Upper lobe of left lung (tissue), 4 donors: ENCODE results near the gene TOGARAM2.

Source experiments
- CTCF ChIP-seq, 6 experiments: fragments of 450-650 bp in 4 of 6; fragments of 200-600 bp in 2 of 6; sonication (generic) in 2 of 6; IDR thresholded peaks; one replicate each; pipeline ENCODE4 v1.5.1; 2016 to 2019; ENCODE audit warnings: antibody characterized with exemption in 6 of 6
- POLR2A ChIP-seq, 4 donors: fragments of 450-650 bp; IDR thresholded peaks; one replicate each; pipeline ENCODE4 v1.5.1; 2016 to 2017; ENCODE audit warnings: antibody characterized with exemption in 4 of 4, mild to moderate bottlenecking in 2 of 4

- TF ChIP-seq CTCF (IDR thresholded peaks at IDR 0.05), result no peak
- no peak for TF ChIP-seq POLR2A (IDR thresholded peaks at IDR 0.05)
Measured at GRCh38 chr2:28960401-28960800, 20.7 kb upstream of the TOGARAM2 start.
